Activated CD4-positive, alpha-beta memory T cell treated with anti-CD3 and anti-CD28 coated beads, Interleukin-2, amount 10 ng/mL, durations not matched to agents 7 days and 5 days (primary cell): Measurements from ENCODE around the gene AQP2. TPM values are rescaled to one million over a fixed set of nuclear protein-coding genes. Genes with fewer than 3 reads are reported as not detected.

Experiments
- CTCF ChIA-PET: fragments of 350-600 bp; sonication (Branson Sonifier 250); formaldehyde crosslinking; loops from one replicate; lab custom pipeline; 2021; ENCODE audit warnings: antibody characterized with exemption, inconsistent platforms; lab: Charles Lee
- POLR2A ChIA-PET: fragments of 350-600 bp; sonication (Branson Sonifier 250); formaldehyde crosslinking; loops from one replicate; lab custom pipeline; 2021; ENCODE audit warnings: antibody characterized with exemption; lab: Charles Lee
- DNase-seq: peaks from one replicate; pipeline ENCODE4 v3.0.0-alpha.2; 2020
- H3K27ac Mint-ChIP-seq: one replicate; pipeline ENCODE4 v1.8.0; 2021; ENCODE audit warnings: mild to moderate bottlenecking, mixed read lengths
- H3K27me3 Mint-ChIP-seq: one replicate; pipeline ENCODE4 v1.8.0; 2021; ENCODE audit warnings: mixed read lengths
- H3K36me3 Mint-ChIP-seq: one replicate; pipeline ENCODE4 v1.8.0; 2021; ENCODE audit warnings: low read depth, mixed read lengths
- H3K4me1 Mint-ChIP-seq: one replicate; pipeline ENCODE4 v1.8.0; 2021; ENCODE audit warnings: mixed read lengths
- H3K4me3 Mint-ChIP-seq: one replicate; pipeline ENCODE4 v1.8.0; 2021; ENCODE audit warnings: mild to moderate bottlenecking, mixed read lengths
- H3K9me3 Mint-ChIP-seq: one replicate; pipeline ENCODE4 v1.8.0; 2021; ENCODE audit warnings: mixed read lengths
- total RNA-seq, 2 experiments: library from RNA; stranded (reverse); gene quantifications; one replicate each; pipeline ENCODE4 v1.2.3, GENCODE V29; 2021

Gene AQP2
- total RNA-seq, 2 experiments from 2014 or later, result not detected

GRCh38 chr12:49963976-49964815 is 13.7 kb downstream of the AQP2 start:
- Mint-ChIP-seq H3K27ac (no peak overlapping the region), H3K4me3 (no peak overlapping the region), H3K9me3 (no peaks in the 10 kb centered on the region), H3K27me3 (peaks cover 67% of the 10 kb centered on the region), H3K36me3 (peaks cover 4% of the 10 kb centered on the region), H3K4me1 (peaks cover 10% of the 10 kb centered on the region)
- no peak for DNase-seq
- ChIA-PET POLR2A (no interaction called here), CTCF (interaction anchor here (0.7 to 6.3 kb wide), 4 partner anchors 18 to 223 kb away, joined by 3 to 101 read pairs (median 44); partner anchors contain the start of gene TMBIM6)

DNA sequence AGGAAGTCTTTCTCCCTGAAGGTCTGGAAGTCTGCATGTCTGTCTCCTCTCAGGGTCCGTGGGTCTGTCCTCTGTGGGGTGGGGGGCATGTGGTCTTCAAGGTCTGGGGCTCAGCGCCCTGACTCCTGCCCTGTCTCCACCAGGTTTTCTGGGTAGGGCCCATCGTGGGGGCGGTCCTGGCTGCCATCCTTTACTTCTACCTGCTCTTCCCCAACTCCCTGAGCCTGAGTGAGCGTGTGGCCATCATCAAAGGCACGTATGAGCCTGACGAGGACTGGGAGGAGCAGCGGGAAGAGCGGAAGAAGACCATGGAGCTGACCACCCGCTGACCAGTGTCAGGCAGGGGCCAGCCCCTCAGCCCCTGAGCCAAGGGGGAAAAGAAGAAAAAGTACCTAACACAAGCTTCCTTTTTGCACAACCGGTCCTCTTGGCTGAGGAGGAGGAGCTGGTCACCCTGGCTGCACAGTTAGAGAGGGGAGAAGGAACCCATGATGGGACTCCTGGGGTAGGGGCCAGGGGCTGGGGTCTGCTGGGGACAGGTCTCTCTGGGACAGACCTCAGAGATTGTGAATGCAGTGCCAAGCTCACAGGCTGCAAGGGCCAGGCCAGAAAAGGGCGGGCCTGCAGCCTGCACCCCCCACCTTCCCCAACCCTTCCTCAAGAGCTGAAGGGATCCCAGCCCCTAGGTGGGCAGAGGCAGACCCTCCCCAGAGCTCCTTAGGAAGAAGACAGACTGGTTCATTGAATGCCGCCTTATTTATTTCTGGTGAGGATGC is 14.5 kb downstream of the AQP2 start:
- Mint-ChIP-seq H3K4me3 (no peak overlapping the region), H3K4me1 (peaks cover 10% of the 10 kb centered on the region), H3K9me3 (no peaks in the 10 kb centered on the region), H3K36me3 (peaks cover 4% of the 10 kb centered on the region), H3K27me3 (peaks cover 59% of the 10 kb centered on the region), H3K27ac (no peak overlapping the region)
- DNase-seq, result no peak
- ChIA-PET CTCF (interaction anchor here (0.7 to 6.3 kb wide), 8 partner anchors 17 to 224 kb away, joined by 3 to 101 read pairs (median 32); partner anchors contain the start of gene TMBIM6), POLR2A (no interaction called here)

DNA sequence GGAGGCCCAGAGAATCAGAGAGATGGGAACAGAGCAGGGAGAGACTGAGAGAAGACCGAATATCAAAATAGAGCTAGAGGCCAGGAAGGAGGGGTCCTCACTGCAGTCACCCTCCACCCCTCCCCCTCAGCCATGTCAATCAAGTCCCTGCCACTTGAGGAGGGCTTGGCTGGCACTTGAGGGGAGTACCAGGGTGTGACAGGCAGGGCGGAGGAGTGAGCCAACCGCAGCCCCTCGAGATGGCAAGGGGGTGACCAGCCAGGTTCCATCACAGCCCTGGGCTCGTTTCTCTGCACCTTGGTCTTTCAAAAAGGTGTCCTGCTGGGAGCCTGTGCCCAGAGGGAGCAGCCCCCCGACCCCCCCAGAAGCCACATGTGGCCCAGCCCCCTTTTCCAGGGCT is 15.3 kb downstream of the AQP2 start:
- no peak overlapping the region for H3K27ac Mint-ChIP-seq
- H3K27me3 Mint-ChIP-seq, result peaks cover 51% of the 10 kb centered on the region
- no peak for DNase-seq
- peaks cover 4% of the 10 kb centered on the region for H3K4me1 Mint-ChIP-seq
- ChIA-PET POLR2A (interaction anchor here (2.1 kb wide), 1 partner anchor 15 kb away, joined by 7 read pairs; no protein-coding TSS in a partner anchor), CTCF (interaction anchor here (0.7 to 6.3 kb wide), 18 partner anchors 8 to 225 kb away, joined by 3 to 101 read pairs (median 13); partner anchors contain the start of genes RACGAP1 and TMBIM6)
- H3K36me3 Mint-ChIP-seq, result no peaks in the 10 kb centered on the region
- no peaks in the 10 kb centered on the region for H3K9me3 Mint-ChIP-seq
- H3K4me3 Mint-ChIP-seq, result no peak overlapping the region

GRCh38 chr12:49966511-49967041 is 16.0 kb downstream of the AQP2 start:
- Mint-ChIP-seq H3K4me1 (peaks cover 4% of the 10 kb centered on the region), H3K4me3 (no peak overlapping the region), H3K27ac (no peak overlapping the region), H3K36me3 (no peaks in the 10 kb centered on the region), H3K27me3 (peaks cover 49% of the 10 kb centered on the region), H3K9me3 (no peaks in the 10 kb centered on the region)
- DNase-seq, result no peak
- CTCF ChIA-PET, result interaction anchor here (0.7 to 6.3 kb wide), 60 partner anchors 9 to 245 kb away, joined by 3 to 101 read pairs (median 6); partner anchors contain the start of genes AQP2, BCDIN3D, COX14 and RACGAP1
- POLR2A ChIA-PET, result interaction anchor here (1.4 to 2.6 kb wide), 3 partner anchors 14 to 225 kb away, joined by 7 to 11 read pairs (median 7); partner anchors contain the start of gene TMBIM6

DNA sequence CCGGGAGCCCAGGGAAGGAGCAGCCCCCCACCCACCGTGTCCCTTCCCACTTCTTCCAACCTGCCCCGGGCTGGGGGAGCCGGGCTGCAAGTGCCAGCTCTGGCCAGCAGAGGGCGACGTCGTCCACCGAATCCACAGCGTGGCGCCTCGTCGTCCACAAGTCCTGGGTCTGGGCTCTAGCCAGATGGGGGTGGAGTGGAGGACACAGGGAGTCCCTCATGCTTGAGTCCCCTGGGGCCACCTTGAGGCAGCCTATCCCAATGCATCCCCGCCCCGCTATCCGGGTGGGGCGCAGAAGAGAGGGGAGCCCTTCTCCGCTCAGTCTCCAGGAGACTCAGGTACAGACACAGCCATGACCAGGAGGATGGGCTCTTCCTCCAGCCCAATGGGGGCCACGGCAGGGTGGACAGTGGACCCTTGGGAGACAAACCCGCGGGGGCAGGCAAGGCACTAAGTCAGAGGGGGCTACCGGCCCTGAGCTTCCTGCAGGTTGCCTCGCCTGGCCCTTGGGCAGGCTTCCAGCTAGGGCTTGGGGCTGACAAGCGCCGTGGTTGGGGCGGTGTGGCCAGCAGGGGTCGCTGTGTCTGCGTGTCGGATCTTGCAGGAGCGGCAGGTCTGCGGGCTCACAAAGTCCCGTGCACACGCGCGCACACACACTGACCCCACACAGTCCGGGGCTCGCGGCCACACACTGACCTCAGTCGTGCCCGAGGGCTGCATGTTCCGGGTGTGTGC is 16.7 kb downstream of the AQP2 start:
- Mint-ChIP-seq H3K27me3 (peaks cover 46% of the 10 kb centered on the region), H3K36me3 (no peaks in the 10 kb centered on the region), H3K4me3 (peak overlapping the region; percentile 43), H3K27ac (no peak overlapping the region), H3K9me3 (no peaks in the 10 kb centered on the region), H3K4me1 (peaks cover 4% of the 10 kb centered on the region)
- CTCF ChIA-PET, result interaction anchor here (0.5 to 6.3 kb wide), 69 partner anchors 9 to 655 kb away, joined by 3 to 101 read pairs (median 5); partner anchors contain the start of genes AQP2, BCDIN3D, COX14 and RACGAP1
- DNase-seq, result peak; percentile 92
- POLR2A ChIA-PET, result interaction anchor here (0.6 to 2.6 kb wide), 5 partner anchors 13 to 226 kb away, joined by 3 to 11 read pairs (median 7); partner anchors contain the start of genes RACGAP1 and TMBIM6

- Mint-ChIP-seq H3K27ac (no peak overlapping the region), H3K4me1 (peaks cover 4% of the 10 kb centered on the region), H3K4me3 (peak overlapping the region; percentile 43), H3K36me3 (no peaks in the 10 kb centered on the region), H3K9me3 (no peaks in the 10 kb centered on the region), H3K27me3 (peaks cover 39% of the 10 kb centered on the region)
- no peak for DNase-seq
- ChIA-PET CTCF (interaction anchor here (0.6 to 6.3 kb wide), 55 partner anchors 9 to 1537 kb away, joined by 3 to 101 read pairs (median 6); partner anchors contain the start of genes AQP2, COX14, RACGAP1 and SMARCD1), POLR2A (interaction anchor here (0.6 to 2.6 kb wide), 7 partner anchors 12 to 226 kb away, joined by 3 to 11 read pairs (median 3); partner anchors contain the start of genes RACGAP1, SMARCD1 and TMBIM6)
Measured at GRCh38 chr12:49967777-49968250, 17.3 kb downstream of the AQP2 start.

DNA sequence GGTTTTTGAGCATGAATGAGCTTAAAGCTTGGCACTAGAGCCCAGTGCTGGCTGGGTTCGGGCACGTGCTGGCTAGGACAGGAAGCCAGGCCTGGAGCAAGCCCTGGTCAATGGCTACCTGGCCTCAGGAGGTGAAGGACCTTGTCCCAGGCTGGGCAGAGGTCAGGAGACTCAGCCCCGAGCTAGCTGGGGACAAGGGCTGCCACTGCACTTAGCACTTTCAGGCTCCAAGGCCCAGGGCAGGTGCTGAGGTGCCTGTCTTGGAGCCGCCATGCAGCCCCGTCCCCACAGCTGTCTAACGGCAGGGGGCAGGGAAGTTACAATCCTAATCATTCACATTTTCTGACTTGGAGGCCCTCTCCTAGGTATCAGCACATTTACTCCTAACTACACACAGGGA is 17.9 kb downstream of the AQP2 start:
- ChIA-PET POLR2A (interaction anchor here (0.8 to 2.6 kb wide), 4 partner anchors 11 to 116 kb away, joined by 3 to 11 read pairs (median 4); partner anchors contain the start of gene SMARCD1), CTCF (interaction anchor here (0.7 to 6.3 kb wide), 13 partner anchors 14 to 1537 kb away, joined by 3 to 101 read pairs (median 14); partner anchors contain the start of gene COX14)
- no peaks in the 10 kb centered on the region for H3K9me3 Mint-ChIP-seq
- H3K27me3 Mint-ChIP-seq, result peaks cover 33% of the 10 kb centered on the region
- H3K4me3 Mint-ChIP-seq, result no peak overlapping the region
- peaks cover 4% of the 10 kb centered on the region for H3K4me1 Mint-ChIP-seq
- DNase-seq, result no peak
- H3K36me3 Mint-ChIP-seq, result no peaks in the 10 kb centered on the region
- H3K27ac Mint-ChIP-seq, result no peak overlapping the region

- no peak for DNase-seq
- Mint-ChIP-seq H3K4me3 (no peak overlapping the region), H3K36me3 (no peaks in the 10 kb centered on the region), H3K9me3 (no peaks in the 10 kb centered on the region), H3K27ac (no peak overlapping the region), H3K4me1 (peaks cover 4% of the 10 kb centered on the region), H3K27me3 (peaks cover 27% of the 10 kb centered on the region)
- CTCF ChIA-PET, result interaction anchor here (0.5 to 6.3 kb wide), 11 partner anchors 13 to 712 kb away, joined by 3 to 101 read pairs (median 18); partner anchors contain the start of gene COX14
- POLR2A ChIA-PET, result interaction anchor here (0.8 to 1.5 kb wide), 3 partner anchors 10 to 116 kb away, joined by 3 to 4 read pairs (median 3); partner anchors contain the start of gene SMARCD1
Measured at GRCh38 chr12:49969027-49969426, 18.5 kb downstream of the AQP2 start.

GRCh38 chr12:49969651-49970429 is 19.3 kb downstream of the AQP2 start:
- ChIA-PET CTCF (interaction anchor here (0.9 to 6.3 kb wide), 5 partner anchors 13 to 104 kb away, joined by 3 to 101 read pairs (median 31); no protein-coding TSS in a partner anchor), POLR2A (no interaction called here)
- no peak for DNase-seq
- Mint-ChIP-seq H3K27me3 (peaks cover 19% of the 10 kb centered on the region), H3K36me3 (no peaks in the 10 kb centered on the region), H3K9me3 (no peaks in the 10 kb centered on the region), H3K4me1 (peaks cover 4% of the 10 kb centered on the region), H3K4me3 (no peak overlapping the region), H3K27ac (no peak overlapping the region)

DNA sequence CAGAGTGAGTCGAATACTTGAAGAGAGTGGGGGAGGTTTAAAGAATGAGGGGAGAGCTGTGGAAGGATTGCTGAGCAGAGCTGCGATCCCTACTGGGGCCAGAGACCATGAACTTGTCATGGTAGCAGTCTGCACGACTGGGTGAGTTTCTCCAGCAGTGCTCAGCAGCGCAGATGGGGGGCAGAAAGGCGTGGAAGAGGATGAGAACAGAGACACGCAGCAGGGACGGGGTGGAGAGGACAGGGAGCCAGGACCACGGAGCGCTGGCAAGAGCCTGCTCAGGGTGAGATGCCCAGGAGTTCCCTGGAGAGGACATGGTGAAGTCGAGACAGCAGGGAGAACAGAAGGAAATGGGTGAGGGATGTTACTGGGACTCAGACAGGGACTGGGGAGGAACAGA is 20.1 kb downstream of the AQP2 start:
- Mint-ChIP-seq H3K9me3 (no peaks in the 10 kb centered on the region), H3K4me1 (peaks cover 4% of the 10 kb centered on the region), H3K4me3 (no peak overlapping the region), H3K36me3 (no peaks in the 10 kb centered on the region), H3K27me3 (peaks cover 14% of the 10 kb centered on the region), H3K27ac (no peak overlapping the region)
- ChIA-PET POLR2A (no interaction called here), CTCF (interaction anchor here (6.1 kb wide), 1 partner anchor 12 kb away, joined by 101 read pairs; no protein-coding TSS in a partner anchor)
- DNase-seq, result no peak

DNA sequence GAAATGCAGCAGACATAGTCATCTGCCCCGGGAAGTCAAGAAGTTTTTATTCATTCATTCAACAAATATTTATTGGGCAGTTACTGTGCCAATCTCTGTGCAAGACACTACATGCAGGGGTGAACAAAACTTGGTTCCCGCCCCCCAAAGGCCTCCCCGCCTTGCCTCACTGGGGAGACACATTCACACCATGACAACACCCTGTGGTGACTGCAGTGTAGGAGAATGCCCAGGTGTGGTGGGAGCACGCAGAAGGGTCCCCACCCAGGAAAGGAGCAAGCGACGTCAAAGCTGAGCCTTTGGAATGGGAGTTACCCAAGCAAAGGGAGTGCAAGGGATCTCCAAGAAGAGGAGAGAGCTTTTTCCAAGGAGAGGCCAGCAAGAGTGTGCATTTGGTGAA is 20.6 kb downstream of the AQP2 start:
- CTCF ChIA-PET, result no interaction called here

More for the DNA sequence above, 20.6 kb downstream of the AQP2 start:
- no peak overlapping the region for H3K4me3 Mint-ChIP-seq
- no peaks in the 10 kb centered on the region for H3K9me3 Mint-ChIP-seq
- H3K36me3 Mint-ChIP-seq, result no peaks in the 10 kb centered on the region
- POLR2A ChIA-PET, result no interaction called here
- peaks cover 4% of the 10 kb centered on the region for H3K4me1 Mint-ChIP-seq
- no peak overlapping the region for H3K27ac Mint-ChIP-seq
- no peak for DNase-seq
- peaks cover 11% of the 10 kb centered on the region for H3K27me3 Mint-ChIP-seq
